ENCODE results near the gene MYO7A.

Gene MYO7A

DNA sequence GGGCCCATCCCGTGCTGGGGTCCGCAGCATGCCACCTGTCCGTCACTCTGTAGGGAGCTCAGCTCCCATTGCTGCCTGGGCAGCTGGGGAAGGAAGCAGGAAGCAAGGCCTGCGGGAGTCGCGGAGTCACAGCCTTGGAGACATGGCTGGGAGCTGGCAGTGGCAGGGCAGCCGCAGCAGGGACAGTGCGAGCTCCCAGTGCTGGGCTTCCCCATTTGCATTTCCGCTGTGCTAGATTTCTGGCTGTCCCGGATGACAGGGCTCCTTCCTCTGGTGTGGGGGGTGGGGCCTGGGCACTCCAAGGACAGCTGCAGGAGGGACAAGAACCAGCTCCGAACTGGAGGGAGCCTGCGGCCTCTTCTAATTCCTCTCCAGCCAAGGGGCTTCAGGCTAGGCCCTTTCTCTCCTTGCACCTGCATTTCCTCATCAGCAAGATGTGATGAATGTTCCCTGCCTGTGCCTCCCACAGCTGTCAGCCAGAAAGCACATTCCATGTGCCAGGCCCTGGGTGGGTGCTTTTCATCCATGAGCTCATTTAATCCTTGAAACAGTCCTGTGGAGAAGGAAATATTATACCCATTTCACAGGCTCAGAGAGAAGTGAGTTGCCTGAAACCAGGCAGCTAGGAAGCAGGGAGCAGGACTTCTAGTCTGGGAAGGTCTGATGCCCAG, 48.0 kb downstream of the MYO7A start:
- FAIRE-seq, result no peak
- DNase-seq (ENCODE audit: insufficient read length, low spot score), result no peak
- no peak for TF ChIP-seq CTCF (IDR thresholded peaks at IDR 0.05; ENCODE audit: insufficient read depth, missing control alignments)

DNA sequence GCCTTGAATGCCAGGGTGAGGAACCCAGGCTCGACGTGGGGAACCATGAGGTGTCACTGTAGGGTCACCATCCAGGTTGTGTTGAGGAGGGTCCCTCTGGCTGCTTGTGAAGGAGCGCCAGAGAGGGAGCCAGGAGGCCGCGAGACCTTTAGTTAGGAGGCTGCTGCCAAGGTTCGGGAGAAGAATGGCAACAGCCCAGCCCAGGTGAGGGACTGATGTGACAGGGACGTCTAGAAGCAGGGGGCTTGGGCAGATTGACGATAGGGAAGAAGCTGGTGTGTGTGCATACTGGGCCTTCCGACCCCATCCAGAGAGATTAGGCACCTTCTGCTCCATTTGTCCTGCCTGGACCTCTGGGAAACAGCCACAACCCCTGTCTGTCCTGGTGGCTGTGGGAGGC, 49.0 kb downstream of the MYO7A start:
- no peak for FAIRE-seq
- no peak for TF ChIP-seq CTCF (IDR thresholded peaks at IDR 0.05; ENCODE audit: insufficient read depth, missing control alignments)
- no peak for DNase-seq (ENCODE audit: insufficient read length, low spot score)

DNA sequence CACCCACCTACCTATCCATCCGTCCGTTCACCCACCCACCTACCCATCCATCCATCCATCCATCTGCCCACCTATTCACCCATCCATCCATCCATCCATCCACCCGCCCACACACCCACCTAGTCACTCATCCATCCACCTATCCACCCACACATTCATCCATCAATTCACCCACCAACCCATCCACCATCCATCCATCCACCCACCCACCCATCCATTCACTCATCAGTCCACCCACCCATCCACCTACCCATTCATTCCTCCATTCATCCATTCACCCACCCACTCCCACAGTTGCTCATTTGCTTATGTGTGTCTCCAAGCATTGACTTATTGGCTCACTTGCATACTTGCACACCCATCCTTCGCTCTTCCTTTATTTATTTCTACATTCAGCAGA, 50.1 kb downstream of the MYO7A start:
- no peak for FAIRE-seq
- no peak for TF ChIP-seq CTCF (IDR thresholded peaks at IDR 0.05; ENCODE audit: insufficient read depth, missing control alignments)

DNA sequence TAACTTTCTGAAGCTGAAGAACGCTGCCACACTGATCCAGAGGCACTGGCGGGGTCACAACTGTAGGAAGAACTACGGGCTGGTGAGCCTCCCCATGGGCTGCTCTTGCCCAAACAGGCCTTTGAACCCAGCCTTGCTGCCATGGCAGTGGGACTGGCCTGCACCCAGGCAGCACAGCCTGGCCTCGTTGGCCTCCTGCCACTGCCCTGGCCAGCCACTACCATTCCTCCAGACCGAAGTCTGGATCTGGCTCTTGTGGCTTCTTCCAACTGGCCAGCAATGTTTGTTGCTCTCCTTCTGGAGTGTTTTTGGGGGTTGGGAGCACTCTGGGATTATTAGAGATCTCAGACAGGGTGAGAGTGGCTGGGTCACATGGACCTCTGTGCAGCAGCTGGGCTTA, 51.0 kb downstream of the MYO7A start:
- DNase-seq (ENCODE audit: insufficient read length, low spot score) (no peak), FAIRE-seq (no peak)
- TF ChIP-seq CTCF (IDR thresholded peaks at IDR 0.05; ENCODE audit: insufficient read depth, missing control alignments), result no peak

More for the DNA sequence above, 50.1 kb downstream of the MYO7A start:
- DNase-seq (ENCODE audit: insufficient read length, low spot score), result no peak

DNA sequence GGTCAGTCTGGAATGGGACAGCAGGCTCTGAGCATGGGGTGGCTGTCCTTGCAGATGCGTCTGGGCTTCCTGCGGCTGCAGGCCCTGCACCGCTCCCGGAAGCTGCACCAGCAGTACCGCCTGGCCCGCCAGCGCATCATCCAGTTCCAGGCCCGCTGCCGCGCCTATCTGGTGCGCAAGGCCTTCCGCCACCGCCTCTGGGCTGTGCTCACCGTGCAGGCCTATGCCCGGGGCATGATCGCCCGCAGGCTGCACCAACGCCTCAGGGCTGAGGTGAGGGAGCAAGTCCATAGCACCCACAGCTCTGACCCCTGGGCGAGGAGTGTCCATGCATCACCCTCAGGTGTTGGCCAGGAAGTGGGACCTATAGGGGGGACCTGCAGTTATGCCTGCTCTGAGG, 51.6 kb downstream of the MYO7A start:
- DNase-seq (ENCODE audit: insufficient read length, low spot score) (no peak), FAIRE-seq (no peak)
- TF ChIP-seq CTCF (IDR thresholded peaks at IDR 0.05; ENCODE audit: insufficient read depth, missing control alignments), result no peak

DNA sequence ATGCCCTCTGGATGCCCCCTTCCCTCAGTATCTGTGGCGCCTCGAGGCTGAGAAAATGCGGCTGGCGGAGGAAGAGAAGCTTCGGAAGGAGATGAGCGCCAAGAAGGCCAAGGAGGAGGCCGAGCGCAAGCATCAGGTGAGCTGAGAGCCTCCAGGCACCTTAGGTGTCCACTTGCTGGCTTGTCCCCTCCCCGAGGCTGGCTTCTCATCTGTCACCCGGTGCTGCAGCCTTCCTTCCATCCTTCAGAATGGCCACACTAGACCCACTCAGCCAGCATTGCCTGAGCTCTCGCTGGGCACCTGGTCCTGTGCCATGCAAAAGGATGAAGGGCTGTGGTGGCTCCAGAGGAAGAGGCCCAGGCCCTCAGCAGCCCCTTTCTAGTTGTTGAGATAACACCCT, 52.3 kb downstream of the MYO7A start:
- TF ChIP-seq CTCF (IDR thresholded peaks at IDR 0.05; ENCODE audit: insufficient read depth, missing control alignments), result no peak
- DNase-seq (ENCODE audit: insufficient read length, low spot score), result no peak
- no peak for FAIRE-seq

GRCh38 chr11:77181226-77181625, 53.2 kb downstream of the MYO7A start:
- no peak for FAIRE-seq
- DNase-seq (ENCODE audit: insufficient read length, low spot score), result no peak
- no peak for TF ChIP-seq CTCF (IDR thresholded peaks at IDR 0.05; ENCODE audit: insufficient read depth, missing control alignments)

All from D721Med (cell line).